Lung (tissue), 12 donors: ENCODE measurements around the gene LMNTD2. TPM values are rescaled to one million over a fixed set of nuclear protein-coding genes. Genes with fewer than 3 reads are reported as not detected.

ENCODE experiments used
- ATAC-seq: fragments of 200-7000 bp; cut with Tn5 transposase; one replicate; pipeline ENCODE4 v1.9.1; 2020; ENCODE audit warnings: moderate number of reproducible peaks; ENCODE audit not compliant: insufficient read depth, low FRiP score
- DNase-seq, 3 donors: peaks; one replicate each; pipeline ENCODE4 v3.0.0-alpha.2; 2013 to 2017
- H3K27ac ChIP-seq, 2 donors: one replicate each; pipeline ENCODE4 v1.5.1; 2013; ENCODE audit warnings: mild to moderate bottlenecking in 2 of 2, moderate library complexity in 2 of 2, control low read depth in 1 of 2, inconsistent platforms in 1 of 2, low read depth in 1 of 2, low read length in 1 of 2
- H3K27me3 ChIP-seq, 3 donors: one replicate each; pipeline ENCODE4 v1.5.1; 2013; ENCODE audit warnings: low read length in 2 of 3; ENCODE audit not compliant: control insufficient read depth in 3 of 3, insufficient read depth in 3 of 3
- H3K36me3 ChIP-seq, 4 donors: one replicate each; pipeline ENCODE4 v1.5.1; 2013; ENCODE audit warnings: low read length in 4 of 4, mild to moderate bottlenecking in 1 of 4, moderate library complexity in 1 of 4; ENCODE audit not compliant: control insufficient read depth in 4 of 4, insufficient read depth in 4 of 4
- H3K4me1 ChIP-seq, 5 donors: one replicate each; pipeline ENCODE4 v1.5.1; 2013; ENCODE audit warnings: low read length in 5 of 5, mild to moderate bottlenecking in 2 of 5, moderate library complexity in 1 of 5; ENCODE audit not compliant: control insufficient read depth in 5 of 5, insufficient read depth in 5 of 5
- H3K4me3 ChIP-seq: one replicate; pipeline ENCODE4 v1.5.1; 2013; ENCODE audit warnings: mild to moderate bottlenecking, control low read depth, moderate library complexity
- H3K9ac ChIP-seq, 2 donors: one replicate each; pipeline ENCODE4 v1.5.1; 2013; ENCODE audit warnings: low read length in 2 of 2, control low read depth in 1 of 2; ENCODE audit not compliant: insufficient read depth in 1 of 2
- H3K9me3 ChIP-seq, 4 donors: one replicate each; pipeline ENCODE4 v1.5.1; 2013; ENCODE audit warnings: low read length in 3 of 4, mild to moderate bottlenecking in 1 of 4, moderate library complexity in 1 of 4; ENCODE audit not compliant: control insufficient read depth in 4 of 4, insufficient read depth in 3 of 4
- WGBS, 2 donors: extraction: QIAGEN DNeasy Blood & Tissue Kit; methylation state at CpG; one replicate each; pipeline ENCODE4 v1.1.7; 2013; 5-methylcytosine and 5-hydroxymethylcytosine counted together
- polyA plus RNA-seq, 2 donors: library from polyadenylated mRNA; stranded (reverse); fragments of 200-250 nt; gene quantifications; one replicate each; pipeline ENCODE4 v1.2.1, GENCODE V29; 2013
- total RNA-seq, 2 donors: library from RNA; depleted of rRNA in 1 of 2; stranded (reverse); fragments of >200 nt in 1 of 2; gene quantifications; one replicate each; pipeline ENCODE4 v1.2.1, GENCODE V29; 2014 to 2021
- TF ChIP-seq, protein P1 (sequence below): IDR thresholded peaks from 2 replicates; pipeline ENCODE4 v1.5.1; 2012; ENCODE audit warnings: mild to moderate bottlenecking; ENCODE audit errors: control extremely low read depth, extremely low read depth
- donor health status: control.
- donor health status: control.
- donor health status: Bipolar disorder and iron deficiency.
- donor health status: healthy.
- donor health status: DM: yes; HTN: yes; CAD: no.

LMNTD2 gene
- total and polyA plus RNA-seq, 4 donors = 2.3 to 9.7 (median 3.8) TPM

DNA sequence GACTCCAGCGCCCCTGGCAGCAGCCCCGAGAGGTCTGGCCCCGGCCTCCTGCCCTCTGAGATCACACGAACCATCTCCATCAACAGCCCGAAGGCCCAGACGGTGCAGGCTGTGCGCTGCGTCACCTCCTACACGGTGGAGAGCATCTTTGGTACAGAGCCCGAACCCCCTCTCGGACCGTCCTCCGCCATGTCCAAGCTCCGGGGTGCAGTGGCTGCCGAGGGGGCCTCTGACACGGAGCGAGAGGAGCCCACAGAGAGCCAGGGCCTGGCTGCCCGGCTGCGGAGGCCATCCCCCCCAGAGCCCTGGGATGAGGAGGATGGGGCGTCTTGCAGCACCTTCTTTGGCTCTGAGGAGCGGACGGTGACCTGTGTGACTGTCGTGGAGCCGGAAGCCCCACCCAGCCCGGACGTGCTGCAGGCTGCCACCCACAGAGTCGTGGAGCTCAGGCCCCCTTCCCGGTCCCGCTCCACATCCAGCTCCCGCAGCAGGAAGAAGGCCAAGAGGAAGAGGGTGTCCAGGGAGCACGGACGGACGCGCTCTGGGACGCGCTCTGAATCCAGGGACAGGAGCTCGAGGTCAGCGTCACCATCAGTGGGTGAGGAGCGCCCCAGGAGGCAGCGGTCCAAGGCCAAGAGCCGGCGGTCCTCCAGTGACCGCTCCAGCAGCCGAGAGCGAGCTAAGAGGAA lies 47.6 kb upstream of the LMNTD2 start:
- WGBS, 2 donors = 94% methylated on average over 45 of the region's 45 CpGs
- H3K4me3 ChIP-seq = no peak overlapping the region
- no peak for DNase-seq
- peaks cover 20 to 88% (median 41%) of the 10 kb centered on the region in 4 donors for H3K36me3 ChIP-seq
- H3K27me3 ChIP-seq = no peaks in the 10 kb centered on the region
- ATAC-seq = no peak
- TF ChIP-seq, protein P1, sequence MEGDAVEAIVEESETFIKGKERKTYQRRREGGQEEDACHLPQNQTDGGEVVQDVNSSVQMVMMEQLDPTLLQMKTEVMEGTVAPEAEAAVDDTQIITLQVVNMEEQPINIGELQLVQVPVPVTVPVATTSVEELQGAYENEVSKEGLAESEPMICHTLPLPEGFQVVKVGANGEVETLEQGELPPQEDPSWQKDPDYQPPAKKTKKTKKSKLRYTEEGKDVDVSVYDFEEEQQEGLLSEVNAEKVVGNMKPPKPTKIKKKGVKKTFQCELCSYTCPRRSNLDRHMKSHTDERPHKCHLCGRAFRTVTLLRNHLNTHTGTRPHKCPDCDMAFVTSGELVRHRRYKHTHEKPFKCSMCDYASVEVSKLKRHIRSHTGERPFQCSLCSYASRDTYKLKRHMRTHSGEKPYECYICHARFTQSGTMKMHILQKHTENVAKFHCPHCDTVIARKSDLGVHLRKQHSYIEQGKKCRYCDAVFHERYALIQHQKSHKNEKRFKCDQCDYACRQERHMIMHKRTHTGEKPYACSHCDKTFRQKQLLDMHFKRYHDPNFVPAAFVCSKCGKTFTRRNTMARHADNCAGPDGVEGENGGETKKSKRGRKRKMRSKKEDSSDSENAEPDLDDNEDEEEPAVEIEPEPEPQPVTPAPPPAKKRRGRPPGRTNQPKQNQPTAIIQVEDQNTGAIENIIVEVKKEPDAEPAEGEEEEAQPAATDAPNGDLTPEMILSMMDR = no peak
- H3K9ac ChIP-seq = no peak overlapping the region
- H3K4me1 ChIP-seq = no peaks in the 10 kb centered on the region
- H3K9me3 ChIP-seq = no peaks in the 10 kb centered on the region
- H3K27ac ChIP-seq = no peak overlapping the region

DNA sequence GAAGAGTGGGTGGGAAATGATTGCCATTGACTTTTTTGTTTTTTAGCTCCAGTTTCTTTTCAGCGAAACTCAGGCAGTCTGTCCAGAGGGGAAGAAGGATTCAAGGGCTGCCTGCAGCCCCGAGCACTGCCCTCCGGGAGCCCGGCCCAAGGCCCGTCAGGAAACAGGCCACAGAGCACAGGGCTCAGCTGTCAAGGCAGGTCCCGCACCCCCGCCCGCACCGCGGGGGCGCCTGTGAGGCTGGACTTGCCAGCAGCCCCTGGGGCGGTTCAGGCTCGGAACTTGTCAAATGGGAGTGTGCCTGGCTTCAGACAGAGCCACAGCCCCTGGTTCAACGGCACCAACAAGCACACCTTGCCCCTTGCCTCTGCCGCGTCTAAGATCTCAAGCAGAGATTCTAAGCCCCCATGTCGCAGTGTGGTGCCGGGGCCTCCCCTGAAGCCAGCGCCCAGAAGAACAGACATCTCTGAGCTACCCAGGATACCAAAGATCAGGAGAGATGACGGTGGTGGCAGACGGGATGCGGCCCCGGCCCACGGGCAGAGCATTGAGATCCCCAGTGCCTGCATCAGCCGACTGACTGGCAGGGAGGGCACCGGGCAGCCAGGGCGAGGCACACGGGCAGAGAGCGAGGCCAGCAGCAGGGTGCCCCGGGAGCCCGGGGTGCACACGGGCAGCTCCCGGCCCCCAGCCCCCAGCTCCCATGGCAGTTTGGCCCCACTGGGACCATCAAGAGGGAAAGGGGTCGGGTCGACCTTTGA lies 46.7 kb upstream of the LMNTD2 start:
- ATAC-seq (no peak), DNase-seq (no peak)
- TF ChIP-seq, protein P1 = no peak
- H3K27me3 ChIP-seq = no peaks in the 10 kb centered on the region
- no peak overlapping the region for H3K4me3 ChIP-seq
- H3K9ac ChIP-seq = no peak overlapping the region
- H3K27ac ChIP-seq = no peak overlapping the region
- no peaks in the 10 kb centered on the region for H3K9me3 ChIP-seq
- H3K36me3 ChIP-seq = peaks cover 20 to 86% (median 40%) of the 10 kb centered on the region in 4 donors
- H3K4me1 ChIP-seq = no peaks in the 10 kb centered on the region
- WGBS, 2 donors = 95% methylated on average over 35 of the region's 35 CpGs

DNA sequence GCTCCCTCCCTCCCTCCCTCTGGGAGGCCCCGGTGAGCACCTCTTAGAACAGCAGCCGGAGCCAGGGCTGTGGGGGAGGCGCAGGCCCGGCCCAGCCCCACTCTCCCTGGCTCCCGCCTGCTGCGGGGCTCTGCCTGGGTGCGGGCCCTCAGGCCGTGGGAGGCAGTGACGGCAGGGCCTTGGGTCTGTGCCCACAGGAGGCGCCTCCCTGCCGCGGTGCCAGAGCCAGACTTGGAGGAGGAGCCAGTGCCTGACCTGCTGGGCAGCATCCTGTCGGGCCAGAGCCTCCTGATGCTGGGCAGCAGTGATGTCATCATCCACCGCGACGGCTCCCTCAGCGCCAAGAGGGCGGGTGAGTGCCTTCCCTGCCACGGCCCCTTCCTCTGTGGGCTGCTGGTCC lies 45.7 kb upstream of the LMNTD2 start:
- Histone ChIP-seq H3K27me3 (no peaks in the 10 kb centered on the region), H3K27ac (peak overlapping the region in 1 of 2 donors; percentile 34), H3K4me1 (no peaks in the 10 kb centered on the region), H3K9me3 (no peaks in the 10 kb centered on the region), H3K9ac (no peak overlapping the region), H3K36me3 (peaks cover 21 to 88% (median 41%) of the 10 kb centered on the region in 4 donors), H3K4me3 (no peak overlapping the region)
- DNase-seq (no peak), ATAC-seq (peak; percentile 13)
- TF ChIP-seq, protein P1 = no peak
- 74 to 84% methylated on average over 15 to 19 of the region's 19 CpGs for WGBS, 2 donors
